Omental fat pad (tissue), 4 donors: ENCODE data around the gene RBM33. TPM values are rescaled to one million over a fixed set of nuclear protein-coding genes. Genes with fewer than 3 reads are reported as not detected.

Source experiments
- ATAC-seq: fragments of 150-250 bp; one replicate; pipeline ENCODE4 v1.9.1; 2016; ENCODE audit warnings: mild to moderate bottlenecking, moderate library complexity; ENCODE audit not compliant: low FRiP score
- DNase-seq: peaks from one replicate; pipeline ENCODE4 v3.0.0-alpha.2; 2019; ENCODE audit warnings: low spot score
- CTCF ChIP-seq, 3 donors: fragments of 450-650 bp; IDR thresholded peaks; one replicate each; pipeline ENCODE4 v1.5.1; 2016 to 2017; ENCODE audit warnings: antibody characterized with exemption in 3 of 3, mild to moderate bottlenecking in 3 of 3, moderate library complexity in 2 of 3
- total RNA-seq, 4 donors: library from RNA; depleted of rRNA; stranded (reverse); fragments of >200 nt; gene quantifications; one replicate each; pipeline ENCODE4 v1.1.0, GENCODE V29; 2016

Gene RBM33
- total RNA-seq, 4 donors from 2014 or later: 19.5 to 53.4 (median 32.0) TPM

DNA sequence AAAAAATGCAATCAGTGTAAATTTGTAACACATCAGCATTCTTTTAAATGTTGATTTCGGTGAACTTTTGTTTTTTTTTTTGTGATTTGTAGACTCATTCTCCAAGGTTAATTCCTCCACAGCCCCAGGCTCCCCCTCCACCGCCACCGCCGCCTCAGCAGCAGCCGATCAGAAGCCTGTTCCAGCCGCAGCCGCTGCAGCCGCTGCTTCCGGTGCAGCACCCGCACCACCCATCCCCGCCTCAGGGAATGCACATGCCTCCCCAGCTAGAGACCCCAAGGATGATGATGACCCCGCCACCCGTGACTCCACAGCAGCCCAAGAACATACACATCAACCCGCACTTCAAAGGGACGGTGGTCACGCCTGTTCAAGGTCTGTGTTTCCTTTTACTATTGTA, 66.6 kb downstream of the RBM33 start:
- DNase-seq: no peak
- ATAC-seq: no peak
- TF ChIP-seq CTCF (IDR thresholded peaks at IDR 0.05): no peak

GRCh38 chr7:155713384-155713783, 68.9 kb downstream of the RBM33 start:
- ATAC-seq (no peak), DNase-seq (no peak)
- TF ChIP-seq CTCF (IDR thresholded peaks at IDR 0.05): no peak

- ATAC-seq (peak; percentile 29), DNase-seq (no peak)
- TF ChIP-seq CTCF (IDR thresholded peaks at IDR 0.05): no peak
Observed at GRCh38 chr7:155714702-155715101, 70.2 kb downstream of the RBM33 start.

GRCh38 chr7:155715111-155715805, 70.8 kb downstream of the RBM33 start:
- no peak for ATAC-seq
- TF ChIP-seq CTCF (IDR thresholded peaks at IDR 0.05): no peak

GRCh38 chr7:155717010-155717744, 72.7 kb downstream of the RBM33 start:
- no peak for TF ChIP-seq CTCF (IDR thresholded peaks at IDR 0.05)
- no peak for ATAC-seq
- DNase-seq: no peak

More at GRCh38 chr7:155715111-155715805, 70.8 kb downstream of the RBM33 start:
- DNase-seq: no peak

DNA sequence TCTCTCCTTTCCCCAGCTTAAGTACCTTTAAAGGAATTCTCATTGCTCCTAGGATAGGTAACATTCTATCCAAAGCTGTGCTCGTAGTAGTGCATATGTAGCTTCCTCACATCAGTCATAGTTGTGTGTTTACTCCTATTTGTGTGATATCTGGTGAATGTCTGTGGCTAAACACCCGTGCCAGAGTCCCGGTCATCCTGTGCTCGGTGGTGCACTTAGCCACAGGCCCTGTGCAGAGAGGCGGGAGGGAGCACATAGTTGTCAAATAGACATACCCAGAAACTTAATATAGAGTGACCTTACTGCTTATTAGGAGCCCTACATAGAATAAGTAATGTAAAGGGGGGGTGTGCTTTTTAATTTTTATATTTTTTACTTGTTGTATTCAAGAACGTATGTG, 76.6 kb downstream of the RBM33 start:
- DNase-seq (no peak), ATAC-seq (no peak)
- no peak for TF ChIP-seq CTCF (IDR thresholded peaks at IDR 0.05)

DNA sequence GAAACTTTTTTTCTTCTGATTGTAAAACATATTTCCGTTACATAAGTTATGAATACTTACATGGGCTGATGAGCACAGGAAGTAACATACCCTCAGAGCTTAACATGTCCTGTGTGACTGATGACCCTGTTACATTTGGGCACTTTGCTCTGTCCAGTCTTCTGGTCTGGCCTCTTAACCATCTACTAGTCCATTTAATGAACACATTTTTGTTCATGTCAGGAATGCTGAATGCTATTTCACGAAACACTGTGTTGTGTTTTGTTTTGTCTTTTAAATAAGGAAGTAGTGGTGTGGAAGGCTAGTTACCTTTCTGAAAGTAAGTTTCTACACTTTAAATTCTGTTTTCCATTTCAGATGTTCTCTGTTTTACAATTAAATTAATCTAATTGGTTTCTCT, 77.7 kb downstream of the RBM33 start:
- no peak for DNase-seq
- no peak for TF ChIP-seq CTCF (IDR thresholded peaks at IDR 0.05)
- no peak for ATAC-seq
